ENCODE results near the gene HES1.

HES1 gene

GRCh38 chr3:194093842-194094241 is 42.1 kb upstream of the HES1 start:
- Histone ChIP-seq H3K27ac (no peak overlapping the region), H3K9me3 (no peaks in the 10 kb centered on the region), H3K4me3 (ENCODE audit: low read depth in 1 of 2, low read length in 1 of 2) (no peak overlapping the region), H3K36me3 (no peaks in the 10 kb centered on the region), H3K27me3 (peaks cover 6% of the 10 kb centered on the region), H3K4me1 (ENCODE audit: control insufficient read depth in 1 of 2, insufficient read depth in 1 of 2, low read depth in 1 of 2, low read length in 1 of 2) (peaks cover 12 to 22% of the 10 kb centered on the region in 2 experiments)
- TF ChIP-seq CTCF (IDR thresholded peaks at IDR 0.05): no peak

GRCh38 chr3:194095464-194095863 is 40.5 kb upstream of the HES1 start:
- Histone ChIP-seq H3K27ac (no peak overlapping the region), H3K9me3 (no peaks in the 10 kb centered on the region)
- no peak for TF ChIP-seq CTCF (IDR thresholded peaks at IDR 0.05)

GRCh38 chr3:194095902-194096301 is 40.0 kb upstream of the HES1 start:
- Histone ChIP-seq H3K4me3 (ENCODE audit: low read depth in 1 of 2, low read length in 1 of 2) (no peak overlapping the region), H3K27me3 (peaks cover 18% of the 10 kb centered on the region), H3K27ac (no peak overlapping the region), H3K9me3 (no peaks in the 10 kb centered on the region), H3K4me1 (ENCODE audit: control insufficient read depth in 1 of 2, insufficient read depth in 1 of 2, low read depth in 1 of 2, low read length in 1 of 2) (peaks cover 0 to 5% of the 10 kb centered on the region in 2 experiments), H3K36me3 (no peaks in the 10 kb centered on the region)
- TF ChIP-seq CTCF (IDR thresholded peaks at IDR 0.05): no peak

More at GRCh38 chr3:194095464-194095863, 40.5 kb upstream of the HES1 start:
- Histone ChIP-seq H3K4me3 (ENCODE audit: low read depth in 1 of 2, low read length in 1 of 2) (no peak overlapping the region), H3K4me1 (ENCODE audit: control insufficient read depth in 1 of 2, insufficient read depth in 1 of 2, low read depth in 1 of 2, low read length in 1 of 2) (peaks cover 0 to 6% of the 10 kb centered on the region in 2 experiments), H3K27me3 (peaks cover 17% of the 10 kb centered on the region), H3K36me3 (no peaks in the 10 kb centered on the region)

- Histone ChIP-seq H3K9me3 (no peaks in the 10 kb centered on the region), H3K36me3 (no peaks in the 10 kb centered on the region), H3K4me1 (ENCODE audit: control insufficient read depth in 1 of 2, insufficient read depth in 1 of 2, low read depth in 1 of 2, low read length in 1 of 2) (peaks cover 0 to 5% of the 10 kb centered on the region in 2 experiments), H3K4me3 (ENCODE audit: low read depth in 1 of 2, low read length in 1 of 2) (no peak overlapping the region), H3K27ac (no peak overlapping the region), H3K27me3 (peaks cover 30% of the 10 kb centered on the region)
- no peak for TF ChIP-seq CTCF (IDR thresholded peaks at IDR 0.05)
Measured at GRCh38 chr3:194097141-194097882, 38.6 kb upstream of the HES1 start.

GRCh38 chr3:194098081-194098842 is 37.7 kb upstream of the HES1 start:
- no peak overlapping the region for H3K27ac ChIP-seq
- H3K27me3 ChIP-seq: peaks cover 30% of the 10 kb centered on the region
- no peak overlapping the region for H3K4me3 ChIP-seq (ENCODE audit: low read depth in 1 of 2, low read length in 1 of 2)
- H3K4me1 ChIP-seq (ENCODE audit: control insufficient read depth in 1 of 2, insufficient read depth in 1 of 2, low read depth in 1 of 2, low read length in 1 of 2): peaks cover 0 to 5% of the 10 kb centered on the region in 2 experiments
- no peaks in the 10 kb centered on the region for H3K36me3 ChIP-seq
- TF ChIP-seq CTCF (IDR thresholded peaks at IDR 0.05): no peak
- no peaks in the 10 kb centered on the region for H3K9me3 ChIP-seq

All from neutrophil (primary cell).